C1 segment of cervical spinal cord (tissue), 14 donors: ENCODE results near the gene LRRIQ3.
"Not testable (repeated sequence)": the region's sequence is repeated elsewhere in the genome, so short reads cannot be mapped to it uniquely, and the experiment has no call there.

ENCODE experiments used
- DNase-seq, 14 donors: peaks; one replicate each; lab custom pipeline; 2025; lab: John Stamatoyannopoulos, UW

Gene LRRIQ3

GRCh38 chr1:74197657-74198552 is at the start of gene LRRIQ3, which contains the start of gene FPGT:
LRRIQ3 (minus strand) TSS chr1:74198176; CDS start chr1:74183684, 14,492 bp downstream.
FPGT (plus strand) TSS chr1:74198242; CDS start chr1:74198279, 37 bp downstream.
- peak; percentile 60 to 97 (median 92) for DNase-seq

- no peak for DNase-seq
Measured at GRCh38 chr1:74246315-74246714, 48.3 kb upstream of the LRRIQ3 start.

GRCh38 chr1:74245168-74245772 is 47.3 kb upstream of the LRRIQ3 start:
- no peak for DNase-seq

- DNase-seq = no peak
Measured at GRCh38 chr1:74237787-74238186, 39.8 kb upstream of the LRRIQ3 start.

GRCh38 chr1:74237035-74237434 is 39.1 kb upstream of the LRRIQ3 start:
- DNase-seq = no peak

GRCh38 chr1:74236440-74236839 is 38.5 kb upstream of the LRRIQ3 start:
- no peak for DNase-seq

GRCh38 chr1:74235153-74235552 is 37.2 kb upstream of the LRRIQ3 start, which contains the start of gene TNNI3K:
TNNI3K (plus strand) TSS chr1:74235387; CDS start chr1:74235452, 65 bp downstream.
- no peak for DNase-seq

- no peak for DNase-seq
Measured at GRCh38 chr1:74223453-74223852, 25.5 kb upstream of the LRRIQ3 start.

- DNase-seq = no peak
Measured at GRCh38 chr1:74222701-74223100, 24.7 kb upstream of the LRRIQ3 start.

- no peak for DNase-seq
Measured at GRCh38 chr1:74215229-74215628, 17.3 kb upstream of the LRRIQ3 start.

GRCh38 chr1:74205266-74205665 is 7.3 kb upstream of the LRRIQ3 start:
- DNase-seq = no peak

- no peak for DNase-seq
Measured at GRCh38 chr1:74199504-74199903, 1.5 kb upstream of the LRRIQ3 start.

GRCh38 chr1:74197255-74197654 is 721 bp downstream of the LRRIQ3 start:
- no peak for DNase-seq

- no peak for DNase-seq
Measured at GRCh38 chr1:74195339-74195738, 2.6 kb downstream of the LRRIQ3 start.

GRCh38 chr1:74193908-74194307 is 4.1 kb downstream of the LRRIQ3 start:
- no peak for DNase-seq

GRCh38 chr1:74180490-74180889 is 17.5 kb downstream of the LRRIQ3 start:
- no peak for DNase-seq

- DNase-seq = not testable (repeated sequence)
Measured at GRCh38 chr1:74174423-74174822, 23.6 kb downstream of the LRRIQ3 start.

GRCh38 chr1:74162333-74162732 is 35.6 kb downstream of the LRRIQ3 start:
- DNase-seq = no peak

GRCh38 chr1:74161497-74161896 is 36.5 kb downstream of the LRRIQ3 start:
- DNase-seq = no peak

- no peak for DNase-seq
Measured at GRCh38 chr1:74160046-74160445, 37.9 kb downstream of the LRRIQ3 start.

- no peak for DNase-seq
Measured at GRCh38 chr1:74145086-74145485, 52.9 kb downstream of the LRRIQ3 start.

GRCh38 chr1:74117370-74117769 is 80.6 kb downstream of the LRRIQ3 start:
- not testable (repeated sequence) for DNase-seq

- DNase-seq = no peak
Measured at GRCh38 chr1:74113333-74113732, 84.6 kb downstream of the LRRIQ3 start.
